ENCODE results near the gene SOCS7.
A peak's percentile ranks its signal among the peaks of the same experiment; 100 is the strongest.

Gene SOCS7

GRCh38 chr17:38351412-38352222 is at the start of gene SOCS7:
TSS of gene SOCS7 (plus strand) at chr17:38351844. CDS start at chr17:38352053, 209 bp downstream.
- DNase-seq: peak; percentile 98

GRCh38 chr17:38315497-38315896 is 36.1 kb upstream of the SOCS7 start:
- DNase-seq: no peak

- DNase-seq: no peak
Observed at GRCh38 chr17:38317081-38317480, 34.6 kb upstream of the SOCS7 start.

- DNase-seq: no peak
Observed at GRCh38 chr17:38320482-38320881, 31.2 kb upstream of the SOCS7 start.

GRCh38 chr17:38322156-38322779 is 29.4 kb upstream of the SOCS7 start:
- peak; percentile 77 for DNase-seq

GRCh38 chr17:38322897-38323296 is 28.7 kb upstream of the SOCS7 start:
- no peak for DNase-seq

- no peak for DNase-seq
Observed at GRCh38 chr17:38324141-38324697, 27.4 kb upstream of the SOCS7 start.

- no peak for DNase-seq
Observed at GRCh38 chr17:38324772-38325171, 26.9 kb upstream of the SOCS7 start.

GRCh38 chr17:38325221-38325851 is 26.3 kb upstream of the SOCS7 start:
- no peak for DNase-seq

- no peak for DNase-seq
Observed at GRCh38 chr17:38326996-38327792, 24.4 kb upstream of the SOCS7 start.

- no peak for DNase-seq
Observed at GRCh38 chr17:38327936-38328335, 23.7 kb upstream of the SOCS7 start.

GRCh38 chr17:38328620-38329019 is 23.0 kb upstream of the SOCS7 start:
- DNase-seq: no peak

GRCh38 chr17:38329284-38329683 is 22.4 kb upstream of the SOCS7 start:
- no peak for DNase-seq

- DNase-seq: no peak
Observed at GRCh38 chr17:38329808-38330730, 21.6 kb upstream of the SOCS7 start.

- DNase-seq: no peak
Observed at GRCh38 chr17:38330941-38331411, 20.7 kb upstream of the SOCS7 start.

GRCh38 chr17:38332735-38333134 is 18.9 kb upstream of the SOCS7 start:
- no peak for DNase-seq

- DNase-seq: peak; percentile 40
Observed at GRCh38 chr17:38333635-38334295, 17.9 kb upstream of the SOCS7 start.

- DNase-seq: no peak
Observed at GRCh38 chr17:38334480-38335364, 16.9 kb upstream of the SOCS7 start.

GRCh38 chr17:38336838-38337237 is 14.8 kb upstream of the SOCS7 start:
- DNase-seq: no peak

GRCh38 chr17:38338053-38338452 is 13.6 kb upstream of the SOCS7 start:
- DNase-seq: no peak
